GM18507 (cell line): ENCODE data around the gene REC8.

Source experiments
- DNase-seq: peaks from one replicate; pipeline ENCODE4 v3.0.0; 2011; ENCODE audit warnings: low read depth; ENCODE audit not compliant: insufficient read length; ENCODE audit errors: extremely low spot score
- FAIRE-seq: peaks from 2 replicates; lab custom pipeline; 2011; peaks lifted over from hg19 to GRCh38; lab: Jason Lieb, UNC

REC8 gene

GRCh38 chr14:24155100-24155499 lies 16.8 kb upstream of the REC8 start:
- DNase-seq (no peak), FAIRE-seq (no peak)

- FAIRE-seq, result no peak
- no peak for DNase-seq
Observed at GRCh38 chr14:24156840-24157239, 15.0 kb upstream of the REC8 start.

- DNase-seq (no peak), FAIRE-seq (no peak)
Observed at GRCh38 chr14:24157331-24157730, 14.5 kb upstream of the REC8 start.

- FAIRE-seq (no peak), DNase-seq (no peak)
Observed at GRCh38 chr14:24159777-24160498, 11.9 kb upstream of the REC8 start.

DNA sequence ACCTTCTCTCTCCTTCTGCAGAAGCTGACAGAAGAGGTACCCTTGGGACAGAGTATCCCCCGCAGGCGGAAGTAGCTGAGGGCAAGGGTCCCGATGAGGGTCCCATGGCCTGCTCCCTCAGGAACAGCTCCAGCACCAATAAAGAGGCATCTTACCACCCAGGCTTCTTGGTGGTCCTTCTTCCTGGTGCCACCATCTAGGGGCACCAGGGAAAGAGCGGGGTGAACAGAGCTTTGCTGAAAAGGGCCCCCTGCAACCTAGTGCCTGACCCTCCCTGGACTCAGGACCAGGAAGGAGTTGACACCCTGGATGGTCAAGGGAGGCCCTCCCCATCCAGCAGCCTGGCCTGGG lies 11.4 kb upstream of the REC8 start:
- DNase-seq (no peak), FAIRE-seq (no peak)

DNA sequence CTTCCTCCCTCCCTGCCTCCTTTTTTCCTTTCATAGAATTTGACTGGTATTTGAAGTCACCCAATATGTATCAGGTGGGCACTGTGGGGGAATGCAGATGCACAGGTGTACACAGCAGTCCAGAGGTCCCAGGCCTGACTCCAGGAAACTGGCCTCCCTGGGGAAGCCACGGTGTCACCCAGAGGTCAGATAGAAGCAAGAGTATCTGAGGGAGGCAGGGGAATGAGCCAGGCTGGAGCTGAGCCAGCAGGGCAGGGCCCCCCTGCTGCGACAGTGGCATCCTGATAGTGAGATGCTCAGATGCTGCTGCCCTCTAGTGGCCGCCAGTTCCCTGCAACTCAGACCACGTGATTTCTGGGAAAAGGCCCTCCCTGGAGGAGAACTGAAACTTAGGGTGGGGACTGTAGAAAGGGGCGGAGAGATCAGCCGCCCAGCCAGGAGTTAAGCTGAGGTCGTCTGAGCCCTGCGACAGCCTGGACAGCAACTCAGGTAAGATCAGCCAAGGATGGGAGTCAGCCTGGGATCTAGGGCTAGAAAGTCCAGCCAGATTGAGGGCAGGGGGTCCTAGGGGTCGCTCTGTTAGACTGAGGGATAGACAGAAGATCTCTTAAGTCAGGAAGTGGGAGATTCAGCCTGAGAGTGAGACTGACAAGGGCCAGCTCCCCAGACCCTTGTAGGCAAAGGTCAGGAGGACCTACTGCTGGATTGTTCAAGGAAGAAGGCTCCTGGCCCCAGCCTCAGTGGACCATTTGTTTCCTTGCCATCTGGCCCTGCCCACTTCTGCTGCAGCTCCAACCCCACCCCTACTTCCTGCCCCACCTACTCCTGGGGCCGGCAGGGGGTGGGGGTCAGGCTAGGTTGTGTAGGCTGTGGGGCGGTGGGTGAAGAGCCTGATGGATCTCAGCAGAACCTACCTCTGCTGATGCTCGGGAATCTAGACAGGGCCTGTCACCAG lies 10.8 kb upstream of the REC8 start, which contains the start of gene IRF9:
IRF9 (plus strand) TSS at position 416 of the 955 bp plus-strand sequence. CDS start 880 bp downstream, outside the sequence.
- peak; percentile 97 for FAIRE-seq
- peak; percentile 88 for DNase-seq

- DNase-seq (no peak), FAIRE-seq (no peak)
Observed at GRCh38 chr14:24162093-24162492, 9.8 kb upstream of the REC8 start.

GRCh38 chr14:24164518-24164991 lies 7.3 kb upstream of the REC8 start:
- DNase-seq (no peak), FAIRE-seq (no peak)

DNA sequence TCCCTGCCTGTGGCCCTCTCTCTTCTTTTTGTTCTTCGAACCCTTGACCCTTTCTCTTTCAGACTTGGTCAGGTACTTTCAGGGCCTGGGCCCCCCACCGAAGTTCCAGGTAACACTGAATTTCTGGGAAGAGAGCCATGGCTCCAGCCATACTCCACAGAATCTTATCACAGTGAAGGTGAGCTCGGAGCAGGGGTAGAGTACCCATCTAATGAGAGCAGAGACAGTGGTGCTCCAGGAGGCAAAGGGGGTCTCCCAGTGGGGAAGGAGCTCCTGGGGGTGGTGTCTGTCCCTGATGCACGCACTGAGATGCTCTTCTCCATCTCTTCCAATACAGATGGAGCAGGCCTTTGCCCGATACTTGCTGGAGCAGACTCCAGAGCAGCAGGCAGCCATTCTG lies 6.1 kb upstream of the REC8 start:
- DNase-seq (no peak), FAIRE-seq (no peak)

GRCh38 chr14:24167469-24168114 lies 4.3 kb upstream of the REC8 start:
- DNase-seq (no peak), FAIRE-seq (no peak)

- no peak for DNase-seq
- FAIRE-seq, result no peak
Observed at GRCh38 chr14:24172261-24172860, 481 bp downstream of the REC8 start.

- DNase-seq (no peak), FAIRE-seq (no peak)
Observed at GRCh38 chr14:24172871-24173281, 996 bp downstream of the REC8 start.

- FAIRE-seq (no peak), DNase-seq (no peak)
Observed at GRCh38 chr14:24176599-24176998, 4.7 kb downstream of the REC8 start.

- DNase-seq, result no peak
- FAIRE-seq, result no peak
Observed at GRCh38 chr14:24177041-24177825, 5.4 kb downstream of the REC8 start.

DNA sequence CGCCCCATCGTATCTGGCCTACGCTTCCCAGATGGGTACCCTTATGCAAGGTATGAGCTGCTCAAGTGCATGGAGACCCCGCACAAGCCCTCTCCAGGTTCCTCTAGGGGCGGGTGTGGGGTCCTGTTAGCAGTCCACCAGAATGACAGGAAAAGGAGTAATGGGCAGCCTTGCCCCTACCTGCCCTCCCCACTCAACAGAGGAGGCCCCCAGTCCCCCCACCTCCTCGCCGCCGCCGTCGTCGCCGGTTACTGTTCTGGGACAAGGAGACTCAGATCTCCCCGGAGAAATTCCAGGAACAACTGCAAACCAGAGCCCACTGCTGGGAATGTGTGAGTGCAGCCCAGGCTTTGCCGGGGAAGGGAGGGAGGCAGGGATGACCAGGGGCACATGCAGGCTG lies 6.0 kb downstream of the REC8 start:
- DNase-seq (no peak), FAIRE-seq (no peak)

GRCh38 chr14:24178399-24179178 lies 6.7 kb downstream of the REC8 start:
- DNase-seq (no peak), FAIRE-seq (no peak)

DNA sequence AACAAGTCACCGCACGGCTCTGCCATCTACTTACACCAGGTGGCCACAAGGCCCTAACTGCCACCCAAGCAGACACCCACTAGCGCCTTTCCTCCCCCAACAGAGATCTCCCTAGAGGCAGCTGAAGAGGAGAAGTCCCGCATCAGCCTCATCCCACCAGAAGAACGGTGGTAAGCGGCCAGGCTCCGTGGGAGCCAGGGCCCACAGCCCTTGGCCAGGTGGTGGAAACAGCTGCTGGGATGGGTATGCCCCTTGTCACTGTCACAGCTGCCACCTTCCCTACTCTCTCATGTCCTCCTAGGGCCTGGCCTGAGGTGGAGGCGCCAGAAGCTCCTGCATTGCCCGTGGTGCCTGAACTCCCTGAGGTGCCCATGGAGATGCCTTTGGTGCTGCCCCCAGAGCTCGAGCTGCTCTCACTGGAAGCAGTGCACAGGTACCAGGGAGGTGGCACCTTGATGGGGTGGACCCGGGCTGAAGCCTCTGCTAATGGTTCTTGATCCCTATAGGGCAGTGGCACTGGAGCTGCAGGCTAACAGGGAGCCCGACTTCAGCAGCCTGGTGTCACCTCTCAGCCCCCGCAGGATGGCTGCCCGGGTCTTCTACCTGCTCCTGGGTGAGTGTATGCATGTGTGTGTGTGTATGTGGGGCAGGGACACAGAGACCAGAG lies 7.5 kb downstream of the REC8 start:
- FAIRE-seq (no peak), DNase-seq (no peak)
